22Rv1 (cell line): ENCODE data around the gene CEBPB.

Experiments used
- H3K27ac ChIP-seq: fragments of 450-650 bp; 2 replicates; pipeline ENCODE4 v1.5.1; 2017
- CTCF ChIP-seq: fragments of 450-650 bp; IDR thresholded peaks from 2 replicates; pipeline ENCODE4 v1.5.1; 2017; ENCODE audit warnings: mild to moderate bottlenecking
- ZFX ChIP-seq: fragments of 450-650 bp; IDR thresholded peaks from 2 replicates; pipeline ENCODE4 v1.6.1; 2017; ENCODE audit warnings: antibody characterized with exemption, borderline replicate concordance

The CEBPB gene

DNA sequence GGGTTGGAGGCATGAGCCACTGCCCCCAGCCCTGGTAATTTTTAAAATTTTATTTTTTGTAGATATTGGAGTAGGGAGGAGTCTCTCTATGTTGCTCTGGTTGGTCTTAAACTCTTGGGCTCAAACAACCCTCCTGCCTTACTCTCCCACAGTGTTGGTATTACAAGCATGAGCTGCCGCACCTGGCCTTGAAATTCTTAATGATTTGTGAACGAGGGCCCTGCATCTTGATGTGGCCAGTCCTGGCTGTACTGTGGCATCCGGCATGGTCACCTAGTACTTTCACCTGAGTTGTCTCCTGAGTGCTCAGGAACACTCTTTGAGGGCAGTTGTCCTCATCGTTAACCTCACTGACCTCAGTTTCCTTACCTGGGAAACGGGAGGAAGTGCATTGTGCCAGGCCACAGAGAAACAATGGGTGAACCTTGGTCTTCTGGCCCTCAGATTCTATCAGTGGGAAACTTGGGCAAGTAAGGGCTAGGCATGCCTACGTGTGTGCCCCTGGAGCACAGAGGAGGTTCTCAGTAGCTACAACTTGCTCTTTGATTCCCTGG lies 19.5 kb downstream of the CEBPB start:
- H3K27ac ChIP-seq: no peak overlapping the region
- TF ChIP-seq CTCF: no peak
- no peak for TF ChIP-seq ZFX

DNA sequence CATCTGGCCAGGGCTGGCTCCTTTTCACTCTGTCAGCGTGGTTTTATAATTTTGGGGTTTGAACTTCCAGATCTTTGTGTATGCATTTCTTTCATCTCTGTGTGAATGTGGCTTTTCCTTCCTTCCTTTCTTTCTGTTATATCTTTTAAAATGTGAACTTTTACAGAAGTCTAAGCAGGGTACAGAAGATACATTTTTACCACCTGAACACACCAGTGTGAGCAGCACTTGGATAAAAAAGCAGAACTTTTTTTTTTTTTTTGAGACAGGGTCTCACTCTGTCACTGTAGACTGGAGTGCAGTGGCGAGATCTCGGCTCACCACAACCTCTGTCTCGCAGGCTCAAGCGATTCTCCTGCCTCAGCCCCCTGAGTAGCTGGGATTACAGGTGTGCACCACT lies 20.5 kb downstream of the CEBPB start:
- H3K27ac ChIP-seq: no peak overlapping the region
- no peak for TF ChIP-seq ZFX
- no peak for TF ChIP-seq CTCF

DNA sequence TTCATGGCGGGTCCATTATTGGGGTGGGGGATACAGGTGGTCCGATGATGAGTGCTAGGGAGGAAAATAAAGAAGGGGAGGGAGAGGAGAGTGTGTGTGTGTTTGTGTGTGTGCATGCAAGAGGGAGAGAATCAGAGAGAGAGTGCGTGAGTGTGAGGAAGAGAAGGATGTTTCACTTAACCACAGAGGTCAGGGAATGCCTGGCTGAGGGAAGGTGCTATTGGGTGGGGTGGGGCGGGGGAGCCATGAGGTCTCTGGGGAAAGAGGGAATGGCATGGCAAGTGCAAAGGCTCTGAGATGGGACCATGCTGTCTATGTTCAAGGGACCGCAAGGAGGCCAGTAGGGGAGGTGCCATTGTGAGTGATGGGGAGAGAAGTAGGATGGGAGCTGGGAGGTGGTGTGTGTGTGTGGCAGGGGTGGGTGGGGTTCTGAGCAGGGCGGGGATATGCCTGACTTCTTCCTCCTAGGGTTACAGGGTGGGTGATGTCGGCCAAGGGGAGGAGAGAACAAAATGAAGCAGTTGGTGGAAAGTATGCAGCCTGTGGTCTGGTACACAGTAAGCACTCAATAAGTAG lies 23.0 kb downstream of the CEBPB start:
- H3K27ac ChIP-seq: no peak overlapping the region
- TF ChIP-seq CTCF (no peak), ZFX (no peak)

DNA sequence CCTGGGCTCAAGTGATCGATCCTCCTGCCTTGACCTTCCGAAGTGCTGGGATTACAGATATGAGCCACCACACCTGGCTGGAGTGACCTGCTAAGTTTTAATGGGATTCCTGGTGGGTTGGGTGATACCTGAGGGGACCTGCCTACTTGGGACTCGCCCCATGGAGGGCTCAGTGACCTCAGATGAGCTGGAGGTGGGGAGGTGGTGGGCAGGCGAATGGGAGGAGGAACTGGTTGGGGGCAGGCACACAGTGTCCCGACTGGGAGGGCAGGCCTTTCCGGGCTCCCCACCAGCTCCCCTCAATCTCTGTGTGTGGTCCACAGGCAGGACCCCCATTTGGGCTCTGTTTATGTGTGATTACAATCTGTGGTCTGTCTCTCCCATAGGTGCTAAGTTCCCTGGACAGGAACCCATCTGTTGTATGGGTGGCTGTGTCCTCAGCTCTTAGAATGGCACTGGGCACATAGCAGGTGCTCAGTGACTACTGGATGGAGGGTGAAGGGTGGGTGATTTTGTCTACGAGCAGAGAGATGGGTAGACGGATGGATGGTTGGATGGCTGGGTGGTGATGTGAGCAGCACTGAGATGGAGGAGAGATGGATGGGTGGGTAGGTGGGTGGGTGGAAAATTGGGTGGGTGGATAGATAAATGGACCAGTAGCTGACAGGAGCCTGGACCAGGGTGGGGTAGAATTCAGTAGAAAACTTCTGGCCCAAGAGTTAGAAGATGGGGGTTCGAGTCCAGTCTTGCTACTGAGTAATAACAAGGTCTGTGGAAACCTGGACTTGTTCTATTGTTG lies 23.8 kb downstream of the CEBPB start:
- no peak for TF ChIP-seq CTCF
- TF ChIP-seq ZFX: no peak
- no peak overlapping the region for H3K27ac ChIP-seq

- no peak overlapping the region for H3K27ac ChIP-seq
- TF ChIP-seq ZFX (no peak), CTCF (no peak)
Measured at GRCh38 chr20:50215101-50215690, 24.6 kb downstream of the CEBPB start.

- TF ChIP-seq CTCF (no peak), ZFX (no peak)
- H3K27ac ChIP-seq: no peak overlapping the region
Measured at GRCh38 chr20:50215926-50216325, 25.3 kb downstream of the CEBPB start.
